Panc1 (cell line): ENCODE results near the gene SPTBN1. TPM values are rescaled to one million over a fixed set of nuclear protein-coding genes. Genes with fewer than 3 reads are reported as not detected.

Source experiments
- ATAC-seq: fragments of 200-7000 bp; cut with Tn5 transposase; 2 replicates; pipeline ENCODE4 v1.9.1; 2020; ENCODE audit warnings: mild to moderate bottlenecking, moderate library complexity
- BruUV-seq: library from RNA; stranded (reverse); fragments of 400-500 nt; replicated peaks from 2 replicates; lab custom pipeline; 2021; lab: Mats Ljungman, UMichigan
- CTCF ChIA-PET: fragments of 300-600 bp; sonication (Branson Sonifier 250); formaldehyde crosslinking; loops from one replicate; lab custom pipeline; 2022; ENCODE audit warnings: antibody characterized with exemption; lab: Charles Lee
- POLR2A ChIA-PET: fragments of 300-600 bp; sonication (Branson Sonifier 250); formaldehyde crosslinking; loops from one replicate; lab custom pipeline; 2022; ENCODE audit warnings: antibody characterized with exemption; lab: Charles Lee
- DNase-seq: peaks from one replicate; pipeline ENCODE4 v3.0.0-alpha.2; 2010; ENCODE audit warnings: low read depth, low spot score
- H3K27ac ChIP-seq: 2 replicates; pipeline ENCODE4 v1.5.1; 2011; ENCODE audit warnings: mild to moderate bottlenecking, low read length, inconsistent platforms
- H3K27me3 ChIP-seq: fragments of 200-500 bp; sonication (Bioruptor generic); 2 replicates; pipeline ENCODE4 v1.6.0; 2014; ENCODE audit warnings: low read length, inconsistent platforms; ENCODE audit not compliant: control insufficient read depth, insufficient read depth
- H3K36me3 ChIP-seq: fragments of 200-500 bp; sonication (Bioruptor generic); 2 replicates; pipeline ENCODE4 v1.5.1; 2014; ENCODE audit warnings: inconsistent platforms, mild to moderate bottlenecking, low read length, moderate library complexity; ENCODE audit not compliant: control insufficient read depth, insufficient read depth
- H3K4me1 ChIP-seq: 2 replicates; pipeline ENCODE4 v1.5.1; 2011; ENCODE audit warnings: inconsistent platforms, mild to moderate bottlenecking, low read length, moderate library complexity; ENCODE audit not compliant: control insufficient read depth, insufficient read depth
- H3K4me3 ChIP-seq, 2 experiments: 2 replicates each; pipeline ENCODE4 v1.5.1; 2011 to 2012; ENCODE audit warnings: low read depth in 2 of 2, low read length in 2 of 2, mild to moderate bottlenecking in 2 of 2, inconsistent platforms in 1 of 2, moderate library complexity in 1 of 2
- H3K9me3 ChIP-seq: fragments of 200-500 bp; sonication (Bioruptor generic); 2 replicates; pipeline ENCODE4 v1.5.1; 2014; ENCODE audit warnings: low read depth, mild to moderate bottlenecking, inconsistent platforms, low read length, moderate library complexity; ENCODE audit not compliant: control insufficient read depth, insufficient read depth
- CTCF ChIP-seq: fragments of 450-650 bp; IDR thresholded peaks from 2 replicates; pipeline ENCODE4 v1.5.1; 2017; ENCODE audit warnings: mild to moderate bottlenecking
- POLR2AphosphoS5 ChIP-seq: IDR thresholded peaks from 2 replicates; pipeline ENCODE4 v1.6.1; 2012; ENCODE audit warnings: mild to moderate bottlenecking, low read depth, low read length, moderate library complexity
- REST ChIP-seq, 2 experiments: IDR thresholded peaks; 2 replicates each; pipeline ENCODE4 v1.6.1; 2011 to 2012; ENCODE audit warnings: low read depth in 2 of 2, control low read depth in 1 of 2, low read length in 1 of 2, mild to moderate bottlenecking in 1 of 2, moderate library complexity in 1 of 2; ENCODE audit not compliant: insufficient read depth in 1 of 2
- SIN3A ChIP-seq: IDR thresholded peaks from 2 replicates; pipeline ENCODE4 v1.6.1; 2012; ENCODE audit warnings: low read depth, mild to moderate bottlenecking, low read length, moderate library complexity, borderline replicate concordance; ENCODE audit not compliant: insufficient read depth
- TCF7L2 ChIP-seq: IDR thresholded peaks from 2 replicates; pipeline ENCODE4 v1.6.1; 2011; ENCODE audit warnings: mild to moderate bottlenecking, low read depth, low read length, inconsistent platforms
- in situ Hi-C: cut with HindIII; loops from 2 replicates; pipeline ENCODE4 v1.10.0; 2016; ENCODE audit warnings: low sequenced_read_pairs, low pct_unique_long_range_greater_than_20kb
- intact Hi-C: fragments of 100-400 bp; cut with micrococcal nuclease; formaldehyde crosslinking; loops from one replicate; pipeline ENCODE4 v1.10.0; 2022; ENCODE audit not compliant: unreplicated experiment
- total RNA-seq: library from RNA; stranded (reverse); gene quantifications from one replicate; pipeline ENCODE4 v1.2.1, GENCODE V29; 2021; ENCODE audit not compliant: unreplicated experiment

SPTBN1 gene
- total RNA-seq, 1 experiment from 2014 or later: 169 TPM

GRCh38 chr2:54644236-54644635 lies 188.1 kb downstream of the SPTBN1 start:
- no TSS peak for BruUV-seq
- POLR2A ChIA-PET: no interaction called here
- CTCF ChIA-PET: no interaction called here
- no peak for DNase-seq
- in situ Hi-C loops: no loop called here
- intact Hi-C loops: no loop called here
- no peaks in the 10 kb centered on the region for H3K4me1 ChIP-seq
- H3K4me3 ChIP-seq: no peak overlapping the region
- H3K27ac ChIP-seq: no peak overlapping the region
- TF ChIP-seq TCF7L2: no peak
- TF ChIP-seq SIN3A: no peak
- no peak for TF ChIP-seq POLR2AphosphoS5
- TF ChIP-seq CTCF: no peak
- TF ChIP-seq REST (IDR thresholded peaks at IDR 0.05; ENCODE audit: insufficient read depth in 1 of 2, low read depth in 2 of 2, low read length in 1 of 2): no peak
- no peaks in the 10 kb centered on the region for H3K27me3 ChIP-seq
- no peaks in the 10 kb centered on the region for H3K9me3 ChIP-seq
- ATAC-seq: no peak
- peaks cover 51% of the 10 kb centered on the region for H3K36me3 ChIP-seq

GRCh38 chr2:54646170-54646927 lies 190.2 kb downstream of the SPTBN1 start:
- Histone ChIP-seq H3K4me3 (no peak overlapping the region), H3K36me3 (peaks cover 55% of the 10 kb centered on the region), H3K27me3 (no peaks in the 10 kb centered on the region), H3K9me3 (no peaks in the 10 kb centered on the region), H3K4me1 (no peaks in the 10 kb centered on the region), H3K27ac (no peak overlapping the region)
- no TSS peak for BruUV-seq
- TF ChIP-seq TCF7L2: no peak
- no peak for TF ChIP-seq CTCF
- TF ChIP-seq SIN3A: no peak
- TF ChIP-seq REST (IDR thresholded peaks at IDR 0.05; ENCODE audit: insufficient read depth in 1 of 2, low read depth in 2 of 2, low read length in 1 of 2): no peak
- TF ChIP-seq POLR2AphosphoS5: no peak
- ChIA-PET POLR2A (no interaction called here), CTCF (no interaction called here)
- no peak for DNase-seq
- no peak for ATAC-seq
- in situ Hi-C loops (no loop called here), intact Hi-C loops (no loop called here)
